GM12891 (cell line): ENCODE results near the gene DCC.

Experiments used
- POLR2A ChIP-seq: IDR thresholded peaks from 2 replicates; pipeline ENCODE4 v1.6.1; 2011; ENCODE audit warnings: low read depth, low read length, control low read depth
- POLR2AphosphoS5 ChIP-seq: IDR thresholded peaks from 2 replicates; pipeline ENCODE4 v1.6.1; 2011; ENCODE audit warnings: low read depth, low read length, control low read depth

- TF ChIP-seq POLR2AphosphoS5 (no peak), POLR2A (no peak)
These were observed 128.5 kb downstream of the DCC start for GRCh38 chr18:52468496-52468895.
